PC-9 (cell line): Measurements from ENCODE around the gene FOXP1.

Source experiments
- CTCF ChIP-seq: fragments of 200-600 bp; sonication (generic); conservative IDR thresholded peaks from 2 replicates; pipeline ENCODE4 v1.6.1; 2017; ENCODE audit warnings: mixed run types, antibody characterized with exemption, mild to moderate bottlenecking, moderate library complexity
- EZH2 ChIP-seq: fragments of 200-600 bp; sonication (generic); IDR thresholded peaks from 2 replicates; pipeline ENCODE4 v1.8.0; 2017; ENCODE audit warnings: antibody characterized with exemption, low read depth

- TF ChIP-seq CTCF (no peak), EZH2 (no peak)
Measured at GRCh38 chr3:71415681-71416122, 167.8 kb downstream of the FOXP1 start.
